GM21526 (cell line): ENCODE measurements around the gene WDR27.
A peak's percentile ranks its signal among the peaks of the same experiment; 100 is the strongest.
"Not testable (repeated sequence)": the region's sequence is repeated elsewhere in the genome, so short reads cannot be mapped to it uniquely, and the experiment has no call there.

Source experiments
- ATAC-seq: cut with Tn5 transposase; IDR thresholded peaks from one replicate; pipeline ENCODE4 v1.9.1; 2021; ENCODE audit warnings: moderate library complexity; ENCODE audit not compliant: unreplicated experiment, low FRiP score

Gene WDR27

GRCh38 chr6:169666441-169666840, 35.4 kb downstream of the WDR27 start:
- no peak for ATAC-seq

- ATAC-seq: no peak
Observed at GRCh38 chr6:169665289-169665688, 36.5 kb downstream of the WDR27 start.

GRCh38 chr6:169664227-169664626, 37.6 kb downstream of the WDR27 start:
- no peak for ATAC-seq

GRCh38 chr6:169663468-169663867, 38.4 kb downstream of the WDR27 start:
- ATAC-seq: no peak

- no peak for ATAC-seq
Observed at GRCh38 chr6:169661391-169661756, 40.5 kb downstream of the WDR27 start.

- no peak for ATAC-seq
Observed at GRCh38 chr6:169660751-169661390, 41.0 kb downstream of the WDR27 start.

- ATAC-seq: no peak
Observed at GRCh38 chr6:169659820-169660610, 41.8 kb downstream of the WDR27 start.

- ATAC-seq: no peak
Observed at GRCh38 chr6:169657284-169657610, 44.6 kb downstream of the WDR27 start.

GRCh38 chr6:169656546-169657283, 45.1 kb downstream of the WDR27 start:
- ATAC-seq: no peak

GRCh38 chr6:169654598-169655391, 47.0 kb downstream of the WDR27 start:
- ATAC-seq: peak; percentile 92

GRCh38 chr6:169653691-169654090, 48.1 kb downstream of the WDR27 start:
- ATAC-seq: no peak

GRCh38 chr6:169652896-169653295, 48.9 kb downstream of the WDR27 start:
- no peak for ATAC-seq

- no peak for ATAC-seq
Observed at GRCh38 chr6:169651498-169651897, 50.3 kb downstream of the WDR27 start.

GRCh38 chr6:169650959-169651292, 50.9 kb downstream of the WDR27 start:
- no peak for ATAC-seq

GRCh38 chr6:169650241-169650958, 51.4 kb downstream of the WDR27 start:
- ATAC-seq: no peak

GRCh38 chr6:169648617-169649016, 53.2 kb downstream of the WDR27 start:
- ATAC-seq: no peak

- ATAC-seq: no peak
Observed at GRCh38 chr6:169648092-169648491, 53.7 kb downstream of the WDR27 start.

GRCh38 chr6:169647637-169648036, 54.2 kb downstream of the WDR27 start:
- no peak for ATAC-seq

GRCh38 chr6:169646906-169647567, 54.8 kb downstream of the WDR27 start:
- no peak for ATAC-seq

GRCh38 chr6:169645459-169645858, 56.4 kb downstream of the WDR27 start:
- not testable (repeated sequence) for ATAC-seq
